ENCODE results near the gene PARVA.

The PARVA gene

DNA sequence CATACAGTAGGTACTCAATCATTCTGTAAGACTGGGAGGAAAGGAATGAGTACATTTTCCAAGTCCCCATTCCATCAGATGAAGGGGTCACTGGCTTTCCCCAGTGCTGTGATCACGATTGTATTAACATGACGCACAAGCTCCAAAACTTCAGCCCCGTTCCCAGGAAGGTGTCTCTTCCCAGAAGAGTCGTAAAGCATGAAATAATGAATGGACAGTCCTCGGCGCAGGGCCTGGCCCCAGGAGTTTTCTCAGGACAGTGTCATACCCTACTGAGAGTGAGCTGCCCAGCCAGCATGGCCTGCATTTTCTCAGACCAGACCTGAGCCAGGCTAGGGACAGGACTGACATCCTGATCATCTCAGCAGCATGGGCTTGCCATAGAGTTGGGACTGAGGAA is 80.7 kb downstream of the PARVA start:
- TF ChIP-seq POLR2AphosphoS5 (IDR thresholded peaks at IDR 0.05; ENCODE audit: low read depth, low read length) (no peak), SIN3A (IDR thresholded peaks at IDR 0.05; ENCODE audit: borderline replicate concordance, insufficient read depth, low read length) (no peak), FOXP2 (optimal IDR thresholded peaks at IDR 0.05; ENCODE audit: borderline replicate concordance, extremely low read depth, extremely low read length, insufficient read depth) (no peak), TAF1 (IDR thresholded peaks at IDR 0.05; ENCODE audit: borderline replicate concordance, insufficient read depth, low read length) (no peak)
- TF ChIP-seq, protein P1, sequence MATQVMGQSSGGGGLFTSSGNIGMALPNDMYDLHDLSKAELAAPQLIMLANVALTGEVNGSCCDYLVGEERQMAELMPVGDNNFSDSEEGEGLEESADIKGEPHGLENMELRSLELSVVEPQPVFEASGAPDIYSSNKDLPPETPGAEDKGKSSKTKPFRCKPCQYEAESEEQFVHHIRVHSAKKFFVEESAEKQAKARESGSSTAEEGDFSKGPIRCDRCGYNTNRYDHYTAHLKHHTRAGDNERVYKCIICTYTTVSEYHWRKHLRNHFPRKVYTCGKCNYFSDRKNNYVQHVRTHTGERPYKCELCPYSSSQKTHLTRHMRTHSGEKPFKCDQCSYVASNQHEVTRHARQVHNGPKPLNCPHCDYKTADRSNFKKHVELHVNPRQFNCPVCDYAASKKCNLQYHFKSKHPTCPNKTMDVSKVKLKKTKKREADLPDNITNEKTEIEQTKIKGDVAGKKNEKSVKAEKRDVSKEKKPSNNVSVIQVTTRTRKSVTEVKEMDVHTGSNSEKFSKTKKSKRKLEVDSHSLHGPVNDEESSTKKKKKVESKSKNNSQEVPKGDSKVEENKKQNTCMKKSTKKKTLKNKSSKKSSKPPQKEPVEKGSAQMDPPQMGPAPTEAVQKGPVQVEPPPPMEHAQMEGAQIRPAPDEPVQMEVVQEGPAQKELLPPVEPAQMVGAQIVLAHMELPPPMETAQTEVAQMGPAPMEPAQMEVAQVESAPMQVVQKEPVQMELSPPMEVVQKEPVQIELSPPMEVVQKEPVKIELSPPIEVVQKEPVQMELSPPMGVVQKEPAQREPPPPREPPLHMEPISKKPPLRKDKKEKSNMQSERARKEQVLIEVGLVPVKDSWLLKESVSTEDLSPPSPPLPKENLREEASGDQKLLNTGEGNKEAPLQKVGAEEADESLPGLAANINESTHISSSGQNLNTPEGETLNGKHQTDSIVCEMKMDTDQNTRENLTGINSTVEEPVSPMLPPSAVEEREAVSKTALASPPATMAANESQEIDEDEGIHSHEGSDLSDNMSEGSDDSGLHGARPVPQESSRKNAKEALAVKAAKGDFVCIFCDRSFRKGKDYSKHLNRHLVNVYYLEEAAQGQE (IDR thresholded peaks at IDR 0.05; ENCODE audit: insufficient read depth in 1 of 2, low read depth in 2 of 2, low read length in 2 of 2) = no peak

DNA sequence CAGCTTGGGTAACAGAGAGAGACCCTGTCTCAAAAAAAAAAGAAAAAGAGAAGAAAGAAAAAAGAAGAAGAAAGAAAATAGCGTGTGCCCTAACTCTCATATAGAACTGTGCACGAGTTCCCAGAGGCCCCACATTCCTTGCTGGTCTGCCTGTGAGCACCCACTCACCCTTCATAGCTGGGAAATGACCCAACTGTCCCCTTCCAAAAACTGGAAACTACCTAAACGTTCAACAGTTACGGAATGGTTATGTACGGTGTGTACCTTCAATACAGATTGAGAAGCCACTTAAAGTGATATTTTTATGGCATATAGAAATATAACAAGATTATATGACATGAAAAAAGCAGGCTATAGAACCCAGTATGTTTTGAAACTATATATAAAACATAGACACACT is 82.0 kb downstream of the PARVA start:
- TF ChIP-seq SIN3A (IDR thresholded peaks at IDR 0.05; ENCODE audit: borderline replicate concordance, insufficient read depth, low read length) = no peak
- TF ChIP-seq, protein P1 (IDR thresholded peaks at IDR 0.05; ENCODE audit: insufficient read depth in 1 of 2, low read depth in 2 of 2, low read length in 2 of 2) = no peak
- no peak for TF ChIP-seq FOXP2 (optimal IDR thresholded peaks at IDR 0.05; ENCODE audit: borderline replicate concordance, extremely low read depth, extremely low read length, insufficient read depth)
- TF ChIP-seq POLR2AphosphoS5 (IDR thresholded peaks at IDR 0.05; ENCODE audit: low read depth, low read length) = no peak
- no peak for TF ChIP-seq TAF1 (IDR thresholded peaks at IDR 0.05; ENCODE audit: borderline replicate concordance, insufficient read depth, low read length)

DNA sequence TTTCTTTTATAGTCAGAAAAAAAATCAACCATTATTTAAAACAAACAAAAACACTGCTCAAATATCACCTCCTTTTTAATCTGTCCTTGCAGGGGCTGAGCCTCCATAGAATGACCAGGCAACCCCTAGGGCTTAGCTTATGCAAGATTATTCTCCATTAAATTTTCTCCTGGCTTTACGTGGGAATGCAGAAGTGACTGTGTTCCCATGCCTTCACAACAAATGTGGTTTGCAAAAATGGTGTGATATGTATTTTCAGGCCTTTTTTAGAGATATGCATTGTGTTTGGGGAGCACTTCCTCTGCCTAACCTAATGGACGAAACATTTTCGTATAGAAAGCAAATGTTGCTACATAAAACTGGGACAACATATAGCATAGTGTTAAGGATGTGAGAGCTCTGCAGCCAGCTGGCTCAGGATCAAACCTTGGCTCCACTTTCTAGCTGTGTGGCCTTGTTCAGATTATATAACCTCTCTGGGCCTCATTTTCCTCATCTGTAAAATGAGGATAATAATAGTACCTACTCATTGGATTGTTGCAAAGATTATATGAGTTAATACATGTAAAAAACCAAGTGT is 82.6 kb downstream of the PARVA start:
- TF ChIP-seq SIN3A (IDR thresholded peaks at IDR 0.05; ENCODE audit: borderline replicate concordance, insufficient read depth, low read length) (no peak), FOXP2 (optimal IDR thresholded peaks at IDR 0.05; ENCODE audit: borderline replicate concordance, extremely low read depth, extremely low read length, insufficient read depth) (no peak), TAF1 (IDR thresholded peaks at IDR 0.05; ENCODE audit: borderline replicate concordance, insufficient read depth, low read length) (no peak), POLR2AphosphoS5 (IDR thresholded peaks at IDR 0.05; ENCODE audit: low read depth, low read length) (no peak)
- TF ChIP-seq, protein P1 (IDR thresholded peaks at IDR 0.05; ENCODE audit: insufficient read depth in 1 of 2, low read depth in 2 of 2, low read length in 2 of 2) = no peak

DNA sequence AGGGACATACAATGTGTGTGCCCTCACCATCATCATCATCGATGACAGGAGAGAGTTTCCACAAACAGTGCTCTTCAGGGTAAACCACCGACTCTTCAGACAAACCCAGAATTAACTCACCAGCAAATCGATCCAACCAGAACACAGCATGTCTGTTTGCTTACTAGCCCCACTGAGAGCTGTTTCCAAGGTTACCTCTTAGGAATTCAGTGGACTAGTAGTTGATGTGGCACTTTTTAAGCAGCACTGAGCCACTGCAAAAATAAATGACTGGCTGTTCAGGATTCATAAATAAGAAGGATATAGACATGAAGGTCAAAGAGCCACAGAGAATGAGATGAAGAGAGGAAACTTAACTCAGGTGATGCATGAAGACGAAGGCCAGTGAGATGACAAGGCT is 83.1 kb downstream of the PARVA start:
- TF ChIP-seq FOXP2 (optimal IDR thresholded peaks at IDR 0.05; ENCODE audit: borderline replicate concordance, extremely low read depth, extremely low read length, insufficient read depth) = no peak

DNA sequence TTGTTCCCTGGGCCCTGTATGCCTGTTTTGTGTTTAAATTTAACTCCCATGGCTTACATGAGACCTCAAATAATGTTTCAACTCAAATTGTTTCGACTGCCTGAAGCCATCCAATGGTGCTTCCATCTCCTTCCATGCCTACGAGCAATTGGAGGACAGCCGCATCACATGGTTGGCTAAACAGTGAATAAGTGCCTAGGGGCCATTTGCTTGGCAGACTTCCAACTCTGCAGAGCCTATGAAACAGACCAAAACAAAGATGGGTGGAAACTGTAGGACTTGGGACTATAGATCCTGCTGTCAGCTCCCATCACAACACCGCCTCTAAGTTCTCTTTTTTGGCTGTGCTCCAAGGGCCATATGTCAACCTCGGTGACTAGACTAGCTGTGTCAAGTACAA is 84.1 kb downstream of the PARVA start:
- TF ChIP-seq POLR2AphosphoS5 (IDR thresholded peaks at IDR 0.05; ENCODE audit: low read depth, low read length) (no peak), FOXP2 (optimal IDR thresholded peaks at IDR 0.05; ENCODE audit: borderline replicate concordance, extremely low read depth, extremely low read length, insufficient read depth) (no peak), SIN3A (IDR thresholded peaks at IDR 0.05; ENCODE audit: borderline replicate concordance, insufficient read depth, low read length) (no peak), TAF1 (IDR thresholded peaks at IDR 0.05; ENCODE audit: borderline replicate concordance, insufficient read depth, low read length) (no peak)
- TF ChIP-seq, protein P1 (IDR thresholded peaks at IDR 0.05; ENCODE audit: insufficient read depth in 1 of 2, low read depth in 2 of 2, low read length in 2 of 2) = no peak
